GM19468 (cell line): Measurements from ENCODE around the gene TRDN.

Source experiments
- ATAC-seq: cut with Tn5 transposase; IDR thresholded peaks from one replicate; pipeline ENCODE4 v1.9.1; 2021; ENCODE audit warnings: mild to moderate bottlenecking, moderate library complexity, moderate number of reproducible peaks; ENCODE audit not compliant: unreplicated experiment; ENCODE audit errors: extremely low read depth

TRDN gene

GRCh38 chr6:123211777-123212545 is 424.8 kb downstream of the TRDN start:
- no peak for ATAC-seq

- no peak for ATAC-seq
Measured at GRCh38 chr6:123210645-123211044, 426.1 kb downstream of the TRDN start.

- ATAC-seq = no peak
Measured at GRCh38 chr6:123207967-123208510, 428.7 kb downstream of the TRDN start.

GRCh38 chr6:123203928-123204327 is 432.8 kb downstream of the TRDN start:
- ATAC-seq = no peak

- ATAC-seq = no peak
Measured at GRCh38 chr6:123201869-123202372, 434.8 kb downstream of the TRDN start.

GRCh38 chr6:123193298-123193697 is 443.5 kb downstream of the TRDN start:
- no peak for ATAC-seq

- ATAC-seq = no peak
Measured at GRCh38 chr6:123189816-123190215, 446.9 kb downstream of the TRDN start.

GRCh38 chr6:123182998-123183397 is 453.8 kb downstream of the TRDN start:
- no peak for ATAC-seq

- no peak for ATAC-seq
Measured at GRCh38 chr6:123176706-123177105, 460.0 kb downstream of the TRDN start.

- ATAC-seq = no peak
Measured at GRCh38 chr6:123171341-123172115, 465.2 kb downstream of the TRDN start.

- ATAC-seq = no peak
Measured at GRCh38 chr6:123169774-123170095, 467.0 kb downstream of the TRDN start.

GRCh38 chr6:123168892-123169773 is 467.6 kb downstream of the TRDN start:
- no peak for ATAC-seq

GRCh38 chr6:123168466-123168865 is 468.3 kb downstream of the TRDN start:
- no peak for ATAC-seq
